Thyroid gland (tissue), 4 donors: Measurements from ENCODE around the gene HSPA2.

Experiments
- CTCF ChIP-seq, 6 experiments: fragments of 200-600 bp in 3 of 6; fragments of 450-650 bp in 3 of 6; sonication (generic) in 3 of 6; IDR thresholded peaks; one replicate each; pipeline ENCODE4 v1.5.1; 2016 to 2019; ENCODE audit warnings: antibody characterized with exemption in 6 of 6, mild to moderate bottlenecking in 2 of 6, inconsistent platforms in 1 of 6, moderate library complexity in 1 of 6
- POLR2A ChIP-seq, 2 donors: fragments of 450-650 bp; IDR thresholded peaks; one replicate each; pipeline ENCODE4 v1.6.1; 2017; ENCODE audit warnings: antibody characterized with exemption in 2 of 2, mild to moderate bottlenecking in 2 of 2, moderate library complexity in 1 of 2

- TF ChIP-seq CTCF (IDR thresholded peaks at IDR 0.05) (no peak), POLR2A (IDR thresholded peaks at IDR 0.05) (no peak)
Measured at GRCh38 chr14:64572386-64573104, 32.0 kb downstream of the HSPA2 start.
